Liver (tissue), 3 donors: ENCODE results near the gene PDE6D.

Experiments used
- EGR1 ChIP-seq, 2 donors: IDR thresholded peaks; 2 replicates each; pipeline ENCODE4 v1.6.1; 2016 to 2018; ENCODE audit warnings: antibody characterized with exemption in 2 of 2, low read depth in 2 of 2
- FOXA2 ChIP-seq: IDR thresholded peaks from 2 replicates; pipeline ENCODE4 v1.6.1; 2016; ENCODE audit warnings: antibody characterized with exemption
- GABPA ChIP-seq, 2 donors: IDR thresholded peaks in 1 of 2; conservative IDR thresholded peaks in 1 of 2; 2 replicates each; pipeline ENCODE4 v1.6.1; 2016; ENCODE audit warnings: antibody characterized with exemption in 2 of 2, mild to moderate bottlenecking in 1 of 2, moderate library complexity in 1 of 2
- REST ChIP-seq: IDR thresholded peaks from 2 replicates; pipeline ENCODE4 v1.6.1; 2016; ENCODE audit warnings: antibody characterized with exemption, mild to moderate bottlenecking
- RXRA ChIP-seq, 2 donors: IDR thresholded peaks; 2 replicates each; pipeline ENCODE4 v1.6.1; 2017 to 2018; ENCODE audit warnings: antibody characterized with exemption in 2 of 2, mild to moderate bottlenecking in 1 of 2
- SP1 ChIP-seq: IDR thresholded peaks from 2 replicates; pipeline ENCODE4 v1.6.1; 2018; ENCODE audit warnings: antibody characterized with exemption, mild to moderate bottlenecking
- TAF1 ChIP-seq: conservative IDR thresholded peaks from 2 replicates; pipeline ENCODE4 v1.6.1; 2016; ENCODE audit warnings: antibody characterized with exemption, mild to moderate bottlenecking
- TF ChIP-seq, protein P1 (sequence below): IDR thresholded peaks from 2 replicates; pipeline ENCODE4 v1.6.1; 2016; ENCODE audit warnings: antibody characterized with exemption
- TF ChIP-seq, protein P2 (sequence below): fragments of 150-350 bp; IDR thresholded peaks from 2 replicates; pipeline ENCODE4 v1.5.1; 2017; ENCODE audit warnings: improper control_type of control experiment, low read depth, low read length; ENCODE audit not compliant: missing input control
- TF ChIP-seq, protein P3 (sequence below): IDR thresholded peaks from 2 replicates; pipeline ENCODE4 v1.6.1; 2016; ENCODE audit warnings: antibody characterized with exemption
- donor health status: healthy.
- donor health status: healthy.

DNA sequence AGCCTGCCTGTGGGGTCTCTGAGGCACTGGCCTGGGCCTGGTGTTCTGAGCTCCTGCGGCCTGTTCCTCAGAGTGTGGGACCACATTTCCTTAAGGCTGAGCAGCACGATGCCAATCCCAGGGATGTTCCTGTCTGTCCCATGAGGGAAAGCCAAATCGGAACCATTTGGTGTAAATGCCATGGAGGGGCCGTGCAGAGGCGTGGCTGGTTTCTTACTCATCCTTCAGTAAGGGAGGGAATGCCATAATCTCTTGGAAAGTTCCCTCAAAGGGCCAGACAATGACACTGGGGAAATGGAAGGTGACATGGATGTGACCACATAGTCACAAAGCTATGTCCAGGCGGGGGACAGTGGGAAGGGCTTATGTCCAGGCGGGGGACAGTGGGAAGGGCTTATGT, 87.1 kb downstream of the PDE6D start:
- TF ChIP-seq, protein P1, sequence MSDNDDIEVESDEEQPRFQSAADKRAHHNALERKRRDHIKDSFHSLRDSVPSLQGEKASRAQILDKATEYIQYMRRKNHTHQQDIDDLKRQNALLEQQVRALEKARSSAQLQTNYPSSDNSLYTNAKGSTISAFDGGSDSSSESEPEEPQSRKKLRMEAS = no peak
- TF ChIP-seq SP1 (no peak), EGR1 (IDR thresholded peaks at IDR 0.05; ENCODE audit: low read depth in 2 of 2) (no peak), GABPA (IDR thresholded peaks at IDR 0.05 in 1 of 2, conservative IDR thresholded peaks at IDR 0.05 in 1 of 2) (no peak), FOXA2 (no peak), RXRA (IDR thresholded peaks at IDR 0.05) (no peak), REST (no peak), TAF1 (no peak)
- TF ChIP-seq, protein P2, sequence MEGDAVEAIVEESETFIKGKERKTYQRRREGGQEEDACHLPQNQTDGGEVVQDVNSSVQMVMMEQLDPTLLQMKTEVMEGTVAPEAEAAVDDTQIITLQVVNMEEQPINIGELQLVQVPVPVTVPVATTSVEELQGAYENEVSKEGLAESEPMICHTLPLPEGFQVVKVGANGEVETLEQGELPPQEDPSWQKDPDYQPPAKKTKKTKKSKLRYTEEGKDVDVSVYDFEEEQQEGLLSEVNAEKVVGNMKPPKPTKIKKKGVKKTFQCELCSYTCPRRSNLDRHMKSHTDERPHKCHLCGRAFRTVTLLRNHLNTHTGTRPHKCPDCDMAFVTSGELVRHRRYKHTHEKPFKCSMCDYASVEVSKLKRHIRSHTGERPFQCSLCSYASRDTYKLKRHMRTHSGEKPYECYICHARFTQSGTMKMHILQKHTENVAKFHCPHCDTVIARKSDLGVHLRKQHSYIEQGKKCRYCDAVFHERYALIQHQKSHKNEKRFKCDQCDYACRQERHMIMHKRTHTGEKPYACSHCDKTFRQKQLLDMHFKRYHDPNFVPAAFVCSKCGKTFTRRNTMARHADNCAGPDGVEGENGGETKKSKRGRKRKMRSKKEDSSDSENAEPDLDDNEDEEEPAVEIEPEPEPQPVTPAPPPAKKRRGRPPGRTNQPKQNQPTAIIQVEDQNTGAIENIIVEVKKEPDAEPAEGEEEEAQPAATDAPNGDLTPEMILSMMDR = no peak
- TF ChIP-seq, protein P3, sequence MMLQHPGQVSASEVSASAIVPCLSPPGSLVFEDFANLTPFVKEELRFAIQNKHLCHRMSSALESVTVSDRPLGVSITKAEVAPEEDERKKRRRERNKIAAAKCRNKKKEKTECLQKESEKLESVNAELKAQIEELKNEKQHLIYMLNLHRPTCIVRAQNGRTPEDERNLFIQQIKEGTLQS = no peak
